ENCODE data around the gene BLOC1S1. TPM values are rescaled to one million over a fixed set of nuclear protein-coding genes. Genes with fewer than 3 reads are reported as not detected.

Gene BLOC1S1
- total and polyA plus RNA-seq, 9 of the 15 experiments (the other 6 are each of a cell fraction or from before 2014, with no cell fraction given): 75.2 to 161 (median 98.8) TPM

DNA sequence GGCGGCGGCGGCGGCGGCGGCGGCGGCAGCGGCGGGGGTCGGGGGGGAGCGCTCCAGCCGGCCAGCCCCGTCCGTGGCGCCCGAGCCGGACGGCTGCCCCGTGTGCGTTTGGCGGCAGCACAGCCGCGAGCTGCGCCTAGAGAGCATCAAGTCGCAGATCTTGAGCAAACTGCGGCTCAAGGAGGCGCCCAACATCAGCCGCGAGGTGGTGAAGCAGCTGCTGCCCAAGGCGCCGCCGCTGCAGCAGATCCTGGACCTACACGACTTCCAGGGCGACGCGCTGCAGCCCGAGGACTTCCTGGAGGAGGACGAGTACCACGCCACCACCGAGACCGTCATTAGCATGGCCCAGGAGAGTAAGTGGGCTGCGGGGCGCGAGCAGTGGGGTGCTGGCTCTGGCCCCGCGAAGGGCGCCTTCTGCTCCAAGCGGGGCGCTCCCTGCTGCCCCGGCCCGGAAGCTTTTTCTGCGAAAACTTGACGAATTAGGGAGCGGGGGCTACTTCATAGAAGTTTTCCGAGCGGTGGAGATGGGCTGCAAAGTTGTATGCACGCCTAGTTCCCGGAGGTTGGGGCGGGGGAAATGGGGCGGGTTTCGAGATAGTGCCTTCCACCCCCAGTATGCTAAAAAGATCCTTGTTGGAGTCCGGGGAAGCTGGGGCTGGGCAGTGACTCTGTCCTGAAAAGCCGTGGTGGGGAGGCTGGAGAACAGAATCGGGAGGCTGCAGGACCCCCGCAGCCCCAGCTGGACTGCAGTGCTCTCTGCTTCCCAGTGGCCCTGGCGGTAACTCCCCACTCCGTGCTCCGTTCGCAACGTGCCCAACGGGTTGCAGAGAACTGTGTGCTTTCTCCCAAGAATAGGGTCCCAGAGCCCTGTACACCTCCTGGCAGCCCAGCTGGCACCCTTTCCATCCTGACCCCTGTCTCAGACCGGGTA lies 27.8 kb downstream of the BLOC1S1 start (continued):
- TF ChIP-seq, protein P1, sequence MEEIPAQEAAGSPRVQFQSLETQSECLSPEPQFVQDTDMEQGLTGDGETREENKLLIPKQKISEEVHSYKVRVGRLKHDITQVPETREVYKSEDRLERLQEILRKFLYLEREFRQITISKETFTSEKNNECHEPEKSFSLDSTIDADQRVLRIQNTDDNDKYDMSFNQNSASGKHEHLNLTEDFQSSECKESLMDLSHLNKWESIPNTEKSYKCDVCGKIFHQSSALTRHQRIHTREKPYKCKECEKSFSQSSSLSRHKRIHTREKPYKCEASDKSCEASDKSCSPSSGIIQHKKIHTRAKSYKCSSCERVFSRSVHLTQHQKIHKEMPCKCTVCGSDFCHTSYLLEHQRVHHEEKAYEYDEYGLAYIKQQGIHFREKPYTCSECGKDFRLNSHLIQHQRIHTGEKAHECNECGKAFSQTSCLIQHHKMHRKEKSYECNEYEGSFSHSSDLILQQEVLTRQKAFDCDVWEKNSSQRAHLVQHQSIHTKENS (CRISPR knock-in tag; IDR thresholded peaks at IDR 0.05): no peak
- no peak for TF ChIP-seq NFIC (IDR thresholded peaks at IDR 0.05)
- TF ChIP-seq ZNF75A (CRISPR knock-in tag; IDR thresholded peaks at IDR 0.05): no peak
- no peak for TF ChIP-seq NUFIP1 (IDR thresholded peaks at IDR 0.05; ENCODE audit: partially characterized antibody)
- no peak for TF ChIP-seq ZNF217 (CRISPR knock-in tag; IDR thresholded peaks at IDR 0.05)
- no peak for TF ChIP-seq BRF1 (IDR thresholded peaks at IDR 0.05; ENCODE audit: borderline replicate concordance, extremely low read depth, insufficient read length)
- TF ChIP-seq PHB2 (IDR thresholded peaks at IDR 0.05; ENCODE audit: low read depth): no peak
- no peak for TF ChIP-seq ESRRB (CRISPR knock-in tag; IDR thresholded peaks at IDR 0.05; ENCODE audit: borderline replicate concordance)
- TF ChIP-seq ZNF445 (CRISPR knock-in tag; IDR thresholded peaks at IDR 0.05; ENCODE audit: low read depth): no peak
- no peak for TF ChIP-seq STAT5B (CRISPR knock-in tag; IDR thresholded peaks at IDR 0.05)
- no peak for TF ChIP-seq ZNF274 (IDR thresholded peaks at IDR 0.05; ENCODE audit: borderline replicate concordance, low read depth, low read length)
- no peak for TF ChIP-seq POLR2B (IDR thresholded peaks at IDR 0.05; ENCODE audit: low read depth, partially characterized antibody)
- no peak for TF ChIP-seq FOS (IDR thresholded peaks at IDR 0.05; ENCODE audit: extremely low read depth, insufficient read length)
- no peak for TF ChIP-seq PRPF4 (IDR thresholded peaks at IDR 0.05; ENCODE audit: insufficient read depth, low read depth, low read length, poor library complexity, severe bottlenecking)
- TF ChIP-seq, protein P2, sequence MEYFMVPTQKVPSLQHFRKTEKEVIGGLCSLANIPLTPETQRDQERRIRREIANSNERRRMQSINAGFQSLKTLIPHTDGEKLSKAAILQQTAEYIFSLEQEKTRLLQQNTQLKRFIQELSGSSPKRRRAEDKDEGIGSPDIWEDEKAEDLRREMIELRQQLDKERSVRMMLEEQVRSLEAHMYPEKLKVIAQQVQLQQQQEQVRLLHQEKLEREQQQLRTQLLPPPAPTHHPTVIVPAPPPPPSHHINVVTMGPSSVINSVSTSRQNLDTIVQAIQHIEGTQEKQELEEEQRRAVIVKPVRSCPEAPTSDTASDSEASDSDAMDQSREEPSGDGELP (CRISPR knock-in tag; IDR thresholded peaks at IDR 0.05; ENCODE audit: borderline replicate concordance): peak; percentile 71
- TF ChIP-seq, protein P3, sequence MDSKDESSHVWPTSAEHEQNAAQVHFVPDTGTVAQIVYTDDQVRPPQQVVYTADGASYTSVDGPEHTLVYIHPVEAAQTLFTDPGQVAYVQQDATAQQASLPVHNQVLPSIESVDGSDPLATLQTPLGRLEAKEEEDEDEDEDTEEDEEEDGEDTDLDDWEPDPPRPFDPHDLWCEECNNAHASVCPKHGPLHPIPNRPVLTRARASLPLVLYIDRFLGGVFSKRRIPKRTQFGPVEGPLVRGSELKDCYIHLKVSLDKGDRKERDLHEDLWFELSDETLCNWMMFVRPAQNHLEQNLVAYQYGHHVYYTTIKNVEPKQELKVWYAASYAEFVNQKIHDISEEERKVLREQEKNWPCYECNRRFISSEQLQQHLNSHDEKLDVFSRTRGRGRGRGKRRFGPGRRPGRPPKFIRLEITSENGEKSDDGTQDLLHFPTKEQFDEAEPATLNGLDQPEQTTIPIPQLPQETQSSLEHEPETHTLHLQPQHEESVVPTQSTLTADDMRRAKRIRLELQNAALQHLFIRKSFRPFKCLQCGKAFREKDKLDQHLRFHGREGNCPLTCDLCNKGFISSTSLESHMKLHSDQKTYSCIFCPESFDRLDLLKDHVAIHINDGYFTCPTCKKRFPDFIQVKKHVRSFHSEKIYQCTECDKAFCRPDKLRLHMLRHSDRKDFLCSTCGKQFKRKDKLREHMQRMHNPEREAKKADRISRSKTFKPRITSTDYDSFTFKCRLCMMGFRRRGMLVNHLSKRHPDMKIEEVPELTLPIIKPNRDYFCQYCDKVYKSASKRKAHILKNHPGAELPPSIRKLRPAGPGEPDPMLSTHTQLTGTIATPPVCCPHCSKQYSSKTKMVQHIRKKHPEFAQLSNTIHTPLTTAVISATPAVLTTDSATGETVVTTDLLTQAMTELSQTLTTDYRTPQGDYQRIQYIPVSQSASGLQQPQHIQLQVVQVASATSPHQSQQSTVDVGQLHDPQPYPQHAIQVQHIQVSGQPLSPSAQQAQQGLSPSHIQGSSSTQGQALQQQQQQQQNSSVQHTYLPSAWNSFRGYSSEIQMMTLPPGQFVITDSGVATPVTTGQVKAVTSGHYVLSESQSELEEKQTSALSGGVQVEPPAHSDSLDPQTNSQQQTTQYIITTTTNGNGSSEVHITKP (IDR thresholded peaks at IDR 0.05; ENCODE audit: partially characterized antibody): no peak
- no peak; a peak in 1 of 3 replicates for TF ChIP-seq CBX3 (IDR thresholded peaks at IDR 0.05; ENCODE audit: borderline replicate concordance in 1 of 2, low read length in 2 of 2)
- no peak for TF ChIP-seq MEIS2 (IDR thresholded peaks at IDR 0.05; ENCODE audit: partially characterized antibody)
- no peak for TF ChIP-seq NFATC3 (IDR thresholded peaks at IDR 0.05)
- no peak for TF ChIP-seq BRD4 (IDR thresholded peaks at IDR 0.05)
- TF ChIP-seq DDX20 (tag; IDR thresholded peaks at IDR 0.05; ENCODE audit: low read depth): no peak
- TF ChIP-seq, protein P4, sequence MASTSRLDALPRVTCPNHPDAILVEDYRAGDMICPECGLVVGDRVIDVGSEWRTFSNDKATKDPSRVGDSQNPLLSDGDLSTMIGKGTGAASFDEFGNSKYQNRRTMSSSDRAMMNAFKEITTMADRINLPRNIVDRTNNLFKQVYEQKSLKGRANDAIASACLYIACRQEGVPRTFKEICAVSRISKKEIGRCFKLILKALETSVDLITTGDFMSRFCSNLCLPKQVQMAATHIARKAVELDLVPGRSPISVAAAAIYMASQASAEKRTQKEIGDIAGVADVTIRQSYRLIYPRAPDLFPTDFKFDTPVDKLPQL (IDR thresholded peaks at IDR 0.05; ENCODE audit: extremely low read depth, insufficient read length): no peak
